SK-N-MC (cell line): ENCODE measurements around the gene GPR89B.
"Not testable (repeated sequence)": the region's sequence is repeated elsewhere in the genome, so short reads cannot be mapped to it uniquely, and the experiment has no call there.

ENCODE experiments used
- EZH2 ChIP-seq: fragments of 200-600 bp; sonication (generic); IDR thresholded peaks from one replicate; pipeline ENCODE4 v1.6.1; 2017; ENCODE audit warnings: antibody characterized with exemption
- POLR2AphosphoS5 ChIP-seq: IDR thresholded peaks from 2 replicates; pipeline ENCODE4 v1.6.1; 2012; ENCODE audit warnings: mild to moderate bottlenecking, low read depth, low read length, borderline replicate concordance

GRCh38 chr1:148033147-148033546, 104.9 kb downstream of the GPR89B start:
- TF ChIP-seq POLR2AphosphoS5, EZH2: not testable (repeated sequence)
